Activated CD8-positive, alpha-beta memory T cell treated with anti-CD3 and anti-CD28 coated beads for 4 hours (primary cell): ENCODE measurements around the gene VSTM5.

Source experiments
- DNase-seq, 2 donors: peaks; one replicate each; pipeline ENCODE4 v3.0.0-alpha.2; 2020; ENCODE audit warnings: low read depth in 2 of 2

Gene VSTM5

DNA sequence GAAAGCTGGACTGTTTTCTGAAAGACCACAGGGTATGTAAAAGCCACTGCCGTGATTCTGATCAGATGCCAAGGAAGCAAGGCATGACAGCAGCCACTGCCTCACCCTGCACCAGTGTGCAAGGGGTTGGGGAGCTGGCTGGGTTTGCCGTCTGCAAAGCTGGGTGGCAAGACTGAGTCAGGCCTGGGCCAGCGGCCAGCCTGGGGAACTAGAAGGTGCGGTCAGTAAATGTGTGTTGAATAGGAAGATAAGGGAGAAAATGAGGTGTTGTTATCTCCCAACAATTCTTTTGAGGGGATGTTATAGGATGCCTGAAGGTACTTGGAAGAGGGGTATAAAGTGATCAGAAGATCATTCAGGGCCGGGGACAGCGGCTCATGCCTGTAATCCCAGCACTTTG, 8.0 kb downstream of the VSTM5 start:
- DNase-seq, result no peak

DNA sequence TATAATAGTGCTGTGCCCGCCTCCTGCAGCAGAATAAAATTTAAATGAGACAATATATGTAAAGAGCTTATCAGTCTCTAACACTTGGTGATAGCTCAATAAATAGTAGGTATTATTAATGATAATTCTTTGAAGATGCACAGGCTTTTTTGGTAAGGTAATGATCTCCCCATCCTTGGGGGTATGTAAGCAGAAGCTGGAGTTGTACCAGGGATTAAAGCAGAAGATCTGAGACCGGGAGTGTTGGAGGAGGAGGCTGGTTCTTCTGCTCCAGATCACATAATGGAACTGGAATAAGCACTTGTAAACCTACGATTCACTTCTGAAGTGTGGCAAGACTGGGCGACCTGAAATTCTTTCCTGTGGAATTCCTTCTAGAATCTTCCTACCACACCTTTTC, 8.4 kb downstream of the VSTM5 start:
- DNase-seq, result no peak

DNA sequence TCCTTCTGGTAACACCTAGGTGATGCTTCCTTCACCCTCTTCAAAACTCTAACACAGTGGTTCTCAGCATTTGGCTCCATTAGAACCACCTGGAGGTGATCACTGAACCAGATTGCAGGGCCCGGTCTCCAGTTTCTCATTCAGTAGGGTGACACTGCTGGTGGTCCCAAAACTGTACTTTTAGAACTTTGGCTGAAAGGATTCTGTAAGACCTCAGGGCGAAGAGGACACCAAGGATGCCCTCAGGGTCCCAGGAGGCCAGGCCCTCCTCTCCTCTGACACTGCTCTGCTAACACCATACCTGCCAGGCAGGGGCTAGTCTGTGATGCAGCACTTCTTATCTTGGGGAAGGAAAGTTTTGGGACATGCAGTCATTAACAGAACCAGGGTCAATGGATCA, 9.0 kb downstream of the VSTM5 start:
- no peak for DNase-seq

- no peak for DNase-seq
These were observed 9.4 kb downstream of the VSTM5 start for GRCh38 chr11:93840981-93841380.

DNA sequence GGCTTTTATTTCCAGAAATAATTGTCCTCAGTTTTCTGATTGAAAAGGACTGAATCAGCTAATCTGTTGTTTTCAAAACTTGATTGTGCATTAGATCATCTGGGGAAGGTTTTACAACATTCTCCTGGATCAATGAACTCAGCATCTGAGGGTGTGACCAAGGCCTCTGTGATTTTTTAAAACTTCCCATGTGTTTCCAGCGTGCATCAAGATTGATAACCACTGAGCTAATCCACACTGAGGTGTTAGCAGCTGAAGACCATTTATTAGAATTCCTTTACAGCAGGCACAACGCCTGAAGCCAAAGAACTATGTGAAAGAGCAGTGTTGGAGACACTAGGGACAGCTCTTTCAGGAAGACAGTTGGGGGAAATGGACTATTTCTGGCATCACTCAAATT, 10.2 kb downstream of the VSTM5 start:
- DNase-seq, result no peak

GRCh38 chr11:93838967-93839366, 11.5 kb downstream of the VSTM5 start:
- no peak for DNase-seq

DNA sequence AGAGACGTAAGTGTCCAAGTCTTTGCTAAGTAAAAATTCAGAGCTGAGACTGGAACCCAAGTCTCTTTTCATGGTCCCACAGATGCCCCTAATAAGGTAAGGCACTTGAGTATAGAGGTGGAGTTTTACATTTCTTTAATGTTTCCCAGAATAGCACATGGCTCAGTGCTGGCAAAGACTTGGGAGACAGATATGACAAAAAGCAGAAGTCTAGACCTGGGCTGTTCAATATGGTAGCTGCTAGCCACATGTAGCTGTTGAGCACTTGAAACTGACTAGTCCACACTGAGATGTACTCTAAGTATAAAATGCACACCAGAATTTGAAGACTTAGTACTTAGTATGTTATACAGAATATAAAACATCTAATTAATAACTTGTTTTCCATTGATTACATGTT, 17.6 kb downstream of the VSTM5 start:
- DNase-seq, result no peak

- no peak for DNase-seq
These were observed 18.9 kb downstream of the VSTM5 start for GRCh38 chr11:93831343-93832127.

- DNase-seq, result no peak
These were observed 20.8 kb downstream of the VSTM5 start for GRCh38 chr11:93829598-93829997.

- no peak for DNase-seq
These were observed 23.1 kb downstream of the VSTM5 start for GRCh38 chr11:93827363-93827762.

GRCh38 chr11:93823210-93823609, 27.2 kb downstream of the VSTM5 start:
- DNase-seq, result no peak

DNA sequence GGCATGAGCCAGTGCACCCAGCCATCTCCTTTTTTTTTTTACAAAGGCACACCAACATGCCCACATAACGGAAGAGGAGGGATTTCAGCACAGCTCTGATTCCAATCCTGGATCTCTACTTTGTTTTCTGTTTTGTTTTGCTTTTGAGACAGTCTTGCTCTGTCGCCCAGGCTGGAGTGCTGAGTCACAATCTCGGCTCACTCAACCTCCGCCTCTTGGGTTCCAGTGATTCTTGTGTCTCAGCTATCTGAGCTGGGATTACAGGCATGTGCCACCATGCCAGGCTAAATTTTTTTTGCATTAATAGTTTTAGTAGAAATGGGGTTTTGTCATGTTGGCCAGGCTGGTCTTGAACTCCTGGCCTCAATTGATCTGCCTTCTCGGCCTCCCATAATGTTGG, 28.1 kb downstream of the VSTM5 start:
- no peak for DNase-seq

DNA sequence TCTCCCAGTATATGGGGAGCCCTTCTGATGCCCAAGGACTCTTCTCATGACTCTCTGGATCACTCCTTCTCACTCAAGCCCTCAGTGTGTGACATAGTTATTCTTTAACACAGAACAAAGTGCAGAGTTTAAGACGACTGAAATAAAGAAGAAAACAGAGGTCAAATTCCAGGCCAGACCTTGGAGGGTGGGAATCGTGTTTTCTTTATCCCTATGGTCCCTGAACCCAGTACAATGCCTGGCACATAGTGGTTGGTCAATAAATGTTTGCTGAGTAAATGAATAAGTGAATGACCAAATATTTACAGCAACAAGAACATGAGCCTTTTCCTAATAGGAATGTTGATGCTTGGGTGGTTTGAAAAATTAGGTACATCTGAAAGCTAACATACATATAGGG, 28.8 kb downstream of the VSTM5 start:
- DNase-seq, result no peak

DNA sequence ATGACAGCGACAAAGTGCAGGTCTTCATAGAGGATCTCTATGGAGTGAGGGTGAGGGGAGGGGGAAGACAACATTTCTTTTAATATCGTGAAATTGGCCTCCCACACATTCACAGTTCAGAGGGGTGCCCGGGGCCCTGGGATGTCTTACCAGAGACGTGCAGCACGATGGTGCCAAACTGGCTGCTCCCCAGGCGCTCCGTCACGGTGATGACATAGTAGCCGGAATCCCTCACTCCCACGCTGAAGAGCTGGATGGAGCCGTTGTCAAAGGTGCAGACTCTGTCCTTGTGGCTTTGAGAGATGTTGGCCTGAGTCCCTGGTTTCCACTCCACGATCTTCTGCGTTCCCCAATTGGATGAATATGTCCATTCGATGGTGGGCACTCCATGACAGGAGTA, 29.6 kb downstream of the VSTM5 start:
- DNase-seq, result no peak

DNA sequence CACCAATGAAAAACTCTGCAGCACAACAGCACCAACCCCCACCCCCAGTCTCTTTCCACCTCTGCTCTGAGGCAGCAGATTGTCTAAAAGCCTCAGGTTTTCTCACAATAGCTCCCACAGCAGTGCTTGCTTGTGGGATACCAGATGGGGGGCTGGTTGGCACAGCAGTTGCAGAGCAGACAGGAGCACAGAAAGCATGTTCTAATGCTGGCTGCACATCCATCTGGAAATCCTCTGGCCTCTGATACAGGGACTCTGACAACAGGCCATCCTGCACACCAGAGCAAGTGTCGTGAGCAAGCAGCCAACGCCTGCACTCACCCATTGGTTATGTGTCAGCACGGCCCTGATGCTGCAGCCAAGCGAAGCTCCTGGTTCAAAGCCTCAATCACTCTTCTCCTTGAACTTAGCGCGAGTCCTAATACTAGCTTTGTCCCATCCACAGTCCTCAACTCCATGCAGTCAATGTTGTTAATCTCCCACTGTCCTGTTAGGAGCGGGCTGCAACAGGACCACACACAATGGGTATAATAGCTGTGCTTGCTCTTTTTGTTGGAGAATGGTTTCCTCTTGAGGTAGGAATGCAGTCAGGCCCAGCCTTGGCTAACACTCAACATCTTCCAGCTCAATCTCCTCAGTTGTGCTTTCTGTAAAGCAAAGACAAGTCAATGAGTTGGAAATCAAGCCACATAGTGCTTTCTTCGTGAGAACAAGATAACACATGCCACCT, 30.3 kb downstream of the VSTM5 start:
- DNase-seq, result no peak

GRCh38 chr11:93817426-93818348, 32.7 kb downstream of the VSTM5 start:
- DNase-seq, result no peak

GRCh38 chr11:93814966-93815633, 35.3 kb downstream of the VSTM5 start:
- DNase-seq, result no peak

GRCh38 chr11:93813974-93814373, 36.4 kb downstream of the VSTM5 start:
- no peak for DNase-seq

GRCh38 chr11:93807980-93808379, 42.4 kb downstream of the VSTM5 start:
- no peak for DNase-seq

DNA sequence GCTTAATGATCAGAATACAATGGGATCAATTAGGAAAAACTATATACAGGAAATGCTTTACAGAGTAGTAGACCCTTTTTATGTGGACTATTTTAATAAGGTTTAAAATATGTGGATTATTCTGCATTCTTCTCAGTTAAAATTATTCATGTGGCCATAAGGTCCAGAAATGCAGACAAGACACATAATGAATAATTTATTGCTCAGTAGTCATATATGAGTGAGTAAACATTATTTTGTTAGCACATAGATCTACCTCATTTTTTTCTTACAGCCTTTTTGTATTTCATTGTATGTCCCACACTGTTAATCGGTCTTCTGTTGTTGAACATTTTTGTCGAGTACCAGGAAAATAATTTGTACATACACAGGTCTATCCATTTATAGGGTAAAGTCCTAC, 45.5 kb downstream of the VSTM5 start:
- DNase-seq, result no peak

GRCh38 chr11:93801366-93801765, 49.1 kb downstream of the VSTM5 start:
- DNase-seq, result no peak
